Measurements from ENCODE around the gene PALD1. TPM values are rescaled to one million over a fixed set of nuclear protein-coding genes. Genes with fewer than 3 reads are reported as not detected.

PALD1 gene
- total RNA-seq, 1 donor from 2014 or later = not detected

DNA sequence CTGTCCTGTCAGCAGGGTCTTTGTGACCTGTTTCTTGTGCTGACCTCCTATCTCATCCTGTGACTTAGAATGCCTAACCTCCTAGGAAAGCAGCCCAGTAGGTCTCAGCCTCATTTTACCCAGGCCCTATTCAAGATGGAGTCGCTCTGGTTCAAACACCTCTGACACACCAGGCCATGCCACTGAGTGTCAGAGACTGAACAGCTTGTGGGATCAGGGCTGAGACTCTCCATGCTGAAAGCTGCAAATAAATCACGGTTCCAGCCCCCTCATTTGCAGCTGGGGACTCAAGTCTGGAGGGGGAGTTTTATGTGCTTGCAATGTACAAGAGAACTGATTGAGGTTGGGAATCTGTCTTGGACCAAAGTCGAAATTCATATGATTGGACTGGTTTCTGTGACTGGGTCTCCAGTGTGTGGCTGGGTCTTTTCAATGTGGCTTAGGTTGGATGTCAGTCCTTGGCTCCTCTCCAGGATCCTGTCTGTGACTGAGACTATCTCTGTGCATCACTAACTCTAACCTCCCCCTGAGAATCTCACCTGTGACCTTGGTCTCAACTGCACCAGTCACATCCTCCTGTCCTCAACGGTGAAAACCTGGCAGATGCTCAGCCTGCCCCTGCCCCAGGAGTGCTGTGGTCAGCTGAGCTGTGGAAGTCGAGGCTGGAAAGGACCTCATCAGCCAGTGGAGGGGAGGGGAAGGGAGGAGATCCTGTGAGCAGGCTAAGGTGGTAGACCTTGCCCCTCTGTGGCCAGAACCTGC lies 112.3 kb downstream of the PALD1 start:
- Histone ChIP-seq H3K4me3 (ENCODE audit: low read depth, low read length) (no peak overlapping the region), H3K27me3 (ENCODE audit: control insufficient read depth, insufficient read depth, low read length) (peaks cover 3% of the 10 kb centered on the region), H3K36me3 (ENCODE audit: control insufficient read depth, insufficient read depth, low read length) (no peaks in the 10 kb centered on the region)
- TF ChIP-seq, protein P1, sequence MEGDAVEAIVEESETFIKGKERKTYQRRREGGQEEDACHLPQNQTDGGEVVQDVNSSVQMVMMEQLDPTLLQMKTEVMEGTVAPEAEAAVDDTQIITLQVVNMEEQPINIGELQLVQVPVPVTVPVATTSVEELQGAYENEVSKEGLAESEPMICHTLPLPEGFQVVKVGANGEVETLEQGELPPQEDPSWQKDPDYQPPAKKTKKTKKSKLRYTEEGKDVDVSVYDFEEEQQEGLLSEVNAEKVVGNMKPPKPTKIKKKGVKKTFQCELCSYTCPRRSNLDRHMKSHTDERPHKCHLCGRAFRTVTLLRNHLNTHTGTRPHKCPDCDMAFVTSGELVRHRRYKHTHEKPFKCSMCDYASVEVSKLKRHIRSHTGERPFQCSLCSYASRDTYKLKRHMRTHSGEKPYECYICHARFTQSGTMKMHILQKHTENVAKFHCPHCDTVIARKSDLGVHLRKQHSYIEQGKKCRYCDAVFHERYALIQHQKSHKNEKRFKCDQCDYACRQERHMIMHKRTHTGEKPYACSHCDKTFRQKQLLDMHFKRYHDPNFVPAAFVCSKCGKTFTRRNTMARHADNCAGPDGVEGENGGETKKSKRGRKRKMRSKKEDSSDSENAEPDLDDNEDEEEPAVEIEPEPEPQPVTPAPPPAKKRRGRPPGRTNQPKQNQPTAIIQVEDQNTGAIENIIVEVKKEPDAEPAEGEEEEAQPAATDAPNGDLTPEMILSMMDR (IDR thresholded peaks at IDR 0.05; ENCODE audit: insufficient read depth, low read length, severe bottlenecking) = no peak
- DNase-seq (ENCODE audit: low read depth) (no peak), FAIRE-seq (no peak)

DNA sequence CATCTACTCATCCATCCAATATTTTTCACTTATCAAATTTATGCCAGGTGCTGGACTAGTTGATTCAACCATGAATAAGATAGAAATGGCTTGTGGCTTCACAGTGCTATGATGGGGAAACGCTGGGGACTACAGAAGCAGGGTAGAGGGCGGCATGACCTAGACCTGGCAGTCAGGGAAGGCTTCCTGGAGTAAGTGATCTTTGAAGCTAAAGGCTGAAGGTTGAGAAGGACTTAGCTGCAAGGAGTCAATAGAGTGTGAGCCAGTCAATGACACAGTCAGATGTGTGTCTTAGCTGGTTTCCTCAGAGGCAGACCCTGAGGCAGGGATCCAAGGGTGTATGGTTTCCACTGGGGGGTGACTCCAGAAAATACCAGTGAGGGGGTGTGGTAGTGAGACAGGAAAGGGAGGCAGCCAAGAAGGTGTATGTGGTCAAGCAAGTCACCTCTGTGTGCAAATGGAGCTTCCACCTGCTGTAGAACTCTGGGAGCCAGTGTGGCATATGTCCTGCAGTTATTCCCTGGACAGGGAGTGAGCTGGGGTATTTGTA lies 113.7 kb downstream of the PALD1 start:
- Histone ChIP-seq H3K36me3 (ENCODE audit: control insufficient read depth, insufficient read depth, low read length) (no peaks in the 10 kb centered on the region), H3K27me3 (ENCODE audit: control insufficient read depth, insufficient read depth, low read length) (no peaks in the 10 kb centered on the region), H3K4me3 (ENCODE audit: low read depth, low read length) (no peak overlapping the region)
- DNase-seq (ENCODE audit: low read depth) = no peak
- no peak for FAIRE-seq
- TF ChIP-seq, protein P1 (IDR thresholded peaks at IDR 0.05; ENCODE audit: insufficient read depth, low read length, severe bottlenecking) = no peak

DNA sequence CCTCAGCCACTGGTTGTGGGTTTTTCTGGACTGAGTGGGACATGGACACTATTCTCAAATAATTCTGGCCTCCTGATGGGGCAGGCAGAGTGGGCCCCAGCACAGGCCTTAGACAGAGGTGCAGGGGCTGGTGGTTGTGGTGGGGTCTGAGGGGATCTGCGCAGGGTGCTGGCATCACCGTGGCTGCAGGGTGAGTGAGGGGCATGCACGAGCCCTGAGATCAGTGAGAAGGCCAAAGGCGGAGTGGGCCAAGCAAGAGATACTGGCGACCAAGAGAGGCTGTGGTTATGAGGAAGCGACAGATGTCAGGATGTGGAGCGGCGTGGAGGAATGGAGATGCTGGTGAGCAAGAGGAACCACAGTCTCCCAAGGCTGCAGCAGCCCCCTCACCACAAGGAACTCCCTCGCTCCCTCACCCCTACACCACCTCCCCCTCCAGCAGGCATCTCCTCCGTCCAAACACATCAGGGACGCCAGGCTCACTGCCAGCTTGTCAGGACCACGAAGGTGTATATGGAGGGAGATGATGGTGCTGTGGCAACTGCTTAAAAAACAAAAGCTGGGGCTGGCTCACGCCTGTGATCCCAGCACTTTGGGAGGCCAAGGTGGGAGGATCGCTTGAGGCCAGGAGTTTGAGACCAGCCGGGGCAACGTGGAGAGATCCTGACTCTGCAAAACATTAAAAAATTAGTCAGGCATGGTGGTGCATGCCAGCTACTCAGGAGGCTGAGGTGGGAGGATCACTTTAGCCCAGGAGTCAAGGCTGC lies 114.4 kb downstream of the PALD1 start:
- no peaks in the 10 kb centered on the region for H3K27me3 ChIP-seq (ENCODE audit: control insufficient read depth, insufficient read depth, low read length)
- no peaks in the 10 kb centered on the region for H3K36me3 ChIP-seq (ENCODE audit: control insufficient read depth, insufficient read depth, low read length)
- no peak overlapping the region for H3K4me3 ChIP-seq (ENCODE audit: low read depth, low read length)
- TF ChIP-seq, protein P1 (IDR thresholded peaks at IDR 0.05; ENCODE audit: insufficient read depth, low read length, severe bottlenecking) = no peak
- DNase-seq (ENCODE audit: low read depth) (no peak), FAIRE-seq (no peak)

DNA sequence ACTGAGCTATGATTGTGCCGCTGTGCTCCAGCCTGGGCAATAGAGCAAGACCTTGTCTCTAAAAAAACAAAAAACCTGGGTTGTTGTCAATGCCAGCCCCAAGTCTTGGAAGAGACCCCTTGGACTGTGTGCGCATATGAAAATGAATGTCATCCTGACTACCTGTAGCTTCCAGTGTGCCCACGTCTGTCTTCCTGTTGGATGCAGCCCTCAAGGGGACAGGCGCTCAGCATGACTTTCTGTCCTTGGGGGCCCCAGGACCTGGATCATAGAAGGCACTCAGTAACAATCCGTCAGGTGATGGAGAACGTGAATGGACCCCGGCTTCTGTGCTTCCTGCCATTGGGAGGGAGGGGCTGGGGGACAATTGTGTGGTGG lies 114.9 kb downstream of the PALD1 start:
- H3K36me3 ChIP-seq (ENCODE audit: control insufficient read depth, insufficient read depth, low read length) = no peaks in the 10 kb centered on the region
- no peak for DNase-seq (ENCODE audit: low read depth)
- no peak overlapping the region for H3K4me3 ChIP-seq (ENCODE audit: low read depth, low read length)
- H3K27me3 ChIP-seq (ENCODE audit: control insufficient read depth, insufficient read depth, low read length) = no peaks in the 10 kb centered on the region
- no peak for FAIRE-seq
- TF ChIP-seq, protein P1 (IDR thresholded peaks at IDR 0.05; ENCODE audit: insufficient read depth, low read length, severe bottlenecking) = no peak

DNA sequence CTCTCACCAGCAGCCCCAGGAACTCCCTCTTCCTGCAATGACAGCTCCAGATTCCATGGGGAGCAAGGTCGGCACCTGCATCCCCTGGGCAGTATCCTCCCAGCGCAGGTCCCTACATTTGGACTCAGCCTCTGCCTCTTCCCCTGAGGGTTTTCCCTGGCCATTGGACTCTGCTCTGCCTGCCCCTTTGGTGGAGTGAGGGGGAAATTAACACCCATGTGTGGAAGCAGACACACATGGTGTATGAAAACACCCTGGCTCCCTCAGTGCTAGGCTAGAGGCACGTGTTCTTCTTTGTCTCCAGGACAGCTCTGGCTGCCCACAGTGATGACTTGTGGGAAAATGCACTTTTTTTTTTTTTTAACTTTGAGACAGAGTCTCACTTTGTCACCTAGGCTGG lies 115.6 kb downstream of the PALD1 start:
- Histone ChIP-seq H3K27me3 (ENCODE audit: control insufficient read depth, insufficient read depth, low read length) (no peaks in the 10 kb centered on the region), H3K4me3 (ENCODE audit: low read depth, low read length) (no peak overlapping the region), H3K36me3 (ENCODE audit: control insufficient read depth, insufficient read depth, low read length) (no peaks in the 10 kb centered on the region)
- DNase-seq (ENCODE audit: low read depth) (no peak), FAIRE-seq (no peak)
- TF ChIP-seq, protein P1 (IDR thresholded peaks at IDR 0.05; ENCODE audit: insufficient read depth, low read length, severe bottlenecking) = no peak

Data from bronchial epithelial cell (primary cell).